A549 (cell line): ENCODE data around the gene PAIP2. TPM values are rescaled to one million over a fixed set of nuclear protein-coding genes. Genes with fewer than 3 reads are reported as not detected.
"Not testable (repeated sequence)": the region's sequence is repeated elsewhere in the genome, so short reads cannot be mapped to it uniquely, and the experiment has no call there.

ENCODE experiments used
- ATAC-seq, 2 experiments: fragments of 200-7000 bp in 1 of 2; fragments of >200 bp in 1 of 2; cut with Nextera tagmentation in 1 of 2; cut with Tn5 transposase in 1 of 2; 3 replicates each; pipeline versions ENCODE4 v1.8.0 to v1.9.1; 2018 to 2020; ENCODE audit warnings: mild to moderate bottlenecking in 1 of 2, moderate library complexity in 1 of 2
- CTCF ChIA-PET: fragments of 300-600 bp; sonication (Branson Sonifier 250); formaldehyde crosslinking; extraction: SDS; loops from one replicate; lab custom pipeline; 2021; ENCODE audit warnings: antibody characterized with exemption, inconsistent platforms; lab: Yijun Ruan, JAX
- POLR2A ChIA-PET: fragments of 350-600 bp; formaldehyde crosslinking; extraction: SDS; loops from one replicate; lab custom pipeline; 2021; ENCODE audit warnings: antibody characterized with exemption, inconsistent platforms; lab: Yijun Ruan, JAX
- DNase-seq, 2 experiments: peaks; one replicate each; pipeline versions ENCODE4 v3.0.0 to v3.0.0-alpha.2; 2011 to 2016; ENCODE audit warnings: low read depth in 1 of 2, low spot score in 1 of 2
- FAIRE-seq: peaks from 2 replicates; lab custom pipeline; 2011; peaks lifted over from hg19 to GRCh38; lab: Jason Lieb, UNC
- H3K27ac ChIP-seq, 2 experiments: fragments of >200 bp; sonication (Bioruptor Twin); formaldehyde crosslinking; 3 replicates each; pipeline ENCODE4 v1.5.1; 2016 to 2017
- H3K4me1 ChIP-seq: fragments of >200 bp; sonication (Bioruptor Twin); formaldehyde crosslinking; 3 replicates; pipeline ENCODE4 v1.6.1; 2016
- H3K4me2 ChIP-seq: fragments of >200 bp; sonication (Bioruptor Twin); formaldehyde crosslinking; 3 replicates; pipeline ENCODE4 v1.6.1; 2016
- H3K4me3 ChIP-seq: fragments of >200 bp; sonication (Bioruptor Twin); formaldehyde crosslinking; 3 replicates; pipeline ENCODE4 v1.5.1; 2016
- H3K9me3 ChIP-seq: fragments of >200 bp; sonication (Bioruptor Twin); formaldehyde crosslinking; 3 replicates; pipeline ENCODE4 v1.6.1; 2016
- BCL3 ChIP-seq: fragments of >200 bp; sonication (Bioruptor Twin); formaldehyde crosslinking; IDR thresholded peaks from 3 replicates; pipeline ENCODE4 v1.6.1; 2016
- BHLHE40 ChIP-seq: IDR thresholded peaks from 2 replicates; pipeline ENCODE4 v1.6.1; 2012; ENCODE audit warnings: low read depth, low read length, inconsistent platforms
- CBX8 ChIP-seq: fragments of 200-600 bp; sonication (generic); IDR thresholded peaks from 2 replicates; pipeline ENCODE4 v1.6.1; 2016
- CEBPB ChIP-seq, 2 experiments: fragments of >200 bp in 1 of 2; sonication (Bioruptor Twin) in 1 of 2; formaldehyde crosslinking in 1 of 2; IDR thresholded peaks; 2 replicates each; pipeline ENCODE4 v1.6.1; 2012 to 2016
- CTCF ChIP-seq: fragments of >200 bp; sonication (Bioruptor Twin); formaldehyde crosslinking; IDR thresholded peaks from 3 replicates; pipeline ENCODE4 v1.5.1; 2016
- EHF ChIP-seq: fragments of 250-450 bp; sonication (Bioruptor Pico); IDR thresholded peaks from 2 replicates; pipeline ENCODE4 v1.5.0; 2020; ENCODE audit warnings: mild to moderate bottlenecking
- ELK1 ChIP-seq: fragments of 150-350 bp; IDR thresholded peaks from 2 replicates; pipeline ENCODE4 v1.6.1; 2014; ENCODE audit warnings: low read depth, mild to moderate bottlenecking, low read length
- ESRRA ChIP-seq: fragments of 150-350 bp; IDR thresholded peaks from 2 replicates; pipeline ENCODE4 v1.6.1; 2014; ENCODE audit warnings: mild to moderate bottlenecking, low read length, borderline replicate concordance
- FOSL2 ChIP-seq, 2 experiments: fragments of 450-650 bp in 1 of 2; fragments of >200 bp in 1 of 2; sonication (Bioruptor Twin) in 1 of 2; formaldehyde crosslinking; IDR thresholded peaks; 2 replicates each; pipeline versions ENCODE4 v1.5.0 to v1.6.1; 2016 to 2020; ENCODE audit warnings: mild to moderate bottlenecking in 1 of 2, moderate library complexity in 1 of 2
- FOXS1 ChIP-seq: fragments of 250-450 bp; sonication (Bioruptor Pico); IDR thresholded peaks from 2 replicates; pipeline ENCODE4 v1.5.0; 2020; ENCODE audit warnings: mild to moderate bottlenecking, moderate library complexity
- GATA3 ChIP-seq: IDR thresholded peaks from 2 replicates; pipeline ENCODE4 v1.6.1; 2012; ENCODE audit warnings: borderline replicate concordance
- HOXA7 ChIP-seq: fragments of 250-450 bp; sonication (Bioruptor Pico); IDR thresholded peaks from 2 replicates; pipeline ENCODE4 v1.5.0; 2020; ENCODE audit warnings: mild to moderate bottlenecking, moderate library complexity
- KDM5A ChIP-seq: fragments of 200-600 bp; sonication (generic); IDR thresholded peaks from 2 replicates; pipeline ENCODE4 v1.6.1; 2016; ENCODE audit warnings: antibody characterized with exemption, mild to moderate bottlenecking
- MAX ChIP-seq: IDR thresholded peaks from 2 replicates; pipeline ENCODE4 v1.6.1; 2012
- NFE2L2 ChIP-seq: fragments of 150-350 bp; conservative IDR thresholded peaks from 2 replicates; pipeline ENCODE4 v1.6.1; 2014; ENCODE audit warnings: low read length
- PBX3 ChIP-seq: IDR thresholded peaks from 2 replicates; pipeline ENCODE4 v1.6.1; 2012
- PHF8 ChIP-seq: fragments of 200-600 bp; sonication (generic); IDR thresholded peaks from 2 replicates; pipeline ENCODE4 v1.6.1; 2016; ENCODE audit warnings: low read depth, mild to moderate bottlenecking, antibody characterized with exemption, moderate library complexity, borderline replicate concordance
- RAD21 ChIP-seq, 2 experiments: fragments of >200 bp in 1 of 2; sonication (Bioruptor Twin) in 1 of 2; formaldehyde crosslinking in 1 of 2; IDR thresholded peaks in 1 of 2; conservative IDR thresholded peaks in 1 of 2; 2 replicates in 1 of 2; 3 replicates in 1 of 2; pipeline ENCODE4 v1.6.1; 2012 to 2018; ENCODE audit warnings: inconsistent platforms in 1 of 2
- REST ChIP-seq: fragments of 200-600 bp; sonication (generic); IDR thresholded peaks from 2 replicates; pipeline ENCODE4 v1.6.1; 2016; ENCODE audit warnings: antibody characterized with exemption, mild to moderate bottlenecking, moderate library complexity
- TFCP2L1 ChIP-seq: fragments of 250-450 bp; sonication (Bioruptor Pico); IDR thresholded peaks from 2 replicates; pipeline ENCODE4 v1.5.0; 2021; ENCODE audit warnings: mild to moderate bottlenecking
- ZC3H11A ChIP-seq: fragments of 450-650 bp; IDR thresholded peaks from 2 replicates; pipeline ENCODE4 v1.6.1; 2014; ENCODE audit warnings: antibody characterized with exemption, mild to moderate bottlenecking
- ZNF302 ChIP-seq: fragments of 250-450 bp; sonication (Bioruptor Pico); IDR thresholded peaks from 2 replicates; pipeline ENCODE4 v1.9.0; 2021; ENCODE audit warnings: inconsistent platforms, mild to moderate bottlenecking, moderate library complexity
- ZSCAN20 ChIP-seq: fragments of 250-450 bp; sonication (Bioruptor Pico); IDR thresholded peaks from 2 replicates; pipeline ENCODE4 v1.8.0; 2022; ENCODE audit warnings: mild to moderate bottlenecking, moderate library complexity
- WGBS: methylation state at CpG from one replicate; pipeline ENCODE4 v1.1.6; 2017; ENCODE audit errors: missing lambda C conversion rate; 5-methylcytosine and 5-hydroxymethylcytosine counted together
- polyA plus RNA-seq, 4 experiments: library from polyadenylated mRNA; depleted of rRNA in 3 of 4; stranded (reverse); fragments of >200 nt; fragmentation: RNase III in 1 of 4; extraction: RNeasy Plus Mini Kit Qiagen cat#74134 plus additional on column Dnase treatment in 1 of 4; gene quantifications; 2 replicates in 3 of 4; 3 replicates in 1 of 4; pipeline ENCODE4 v1.2.3, GENCODE V29; 2011 to 2017

Gene PAIP2
- polyA plus RNA-seq, 2 of the 4 experiments (the other 2 are of a cell fraction): 109 to 128 TPM

- not testable (repeated sequence) for H3K27ac ChIP-seq; H3K4me3 ChIP-seq; H3K9me3 ChIP-seq; FAIRE-seq; TF ChIP-seq FOSL2 (IDR thresholded peaks at IDR 0.05)
- peak; percentile 43 for TF ChIP-seq FOSL2 (CRISPR knock-in tag; IDR thresholded peaks at IDR 0.05)
- ATAC-seq: peak in 1 of 2 experiments; percentile 39; a peak in 3 of 6 replicates
- H3K4me2 ChIP-seq: peak overlapping the region; percentile 41
- peak in 1 of 2 experiments; percentile 38 for DNase-seq
- ChIA-PET POLR2A (interaction anchor here (0.7 to 3.6 kb wide), 3 partner anchors 17 to 91 kb away, joined by 3 to 20 read pairs (median 4); partner anchors contain the start of gene MATR3), CTCF (interaction anchor here (0.8 to 1.4 kb wide), 4 partner anchors 11 to 21 kb away, joined by 3 to 5 read pairs (median 4); partner anchors contain the start of gene MATR3)
- 62% methylated on average over 9 of the region's 9 CpGs for whole genome bisulfite sequencing
- H3K4me1 ChIP-seq: peaks cover 67% of the 10 kb centered on the region
These were observed 30.9 kb upstream of the PAIP2 start for GRCh38 chr5:139310715-139311186.

- FAIRE-seq (no peak), ATAC-seq (no peak), DNase-seq (no peak)
- CTCF ChIA-PET: interaction anchor here (0.9 to 1.4 kb wide), 4 partner anchors 9 to 18 kb away, joined by 3 to 4 read pairs (median 4); partner anchors contain the start of gene MATR3
- POLR2A ChIA-PET: interaction anchor here (0.6 to 3.6 kb wide), 2 partner anchors 9 to 18 kb away, joined by 3 to 20 read pairs; partner anchors contain the start of gene MATR3
- no peak overlapping the region for H3K4me3 ChIP-seq
- WGBS: 96% methylated on average over 9 of the region's 9 CpGs
- no peak overlapping the region for H3K27ac ChIP-seq
- H3K4me2 ChIP-seq: no peak overlapping the region
- peaks cover 55% of the 10 kb centered on the region for H3K4me1 ChIP-seq
- TF ChIP-seq BHLHE40 (no peak), ZC3H11A (no peak), PHF8 (no peak), KDM5A (no peak), ESRRA (no peak), REST (no peak), PBX3 (no peak), ZSCAN20 (CRISPR knock-in tag) (no peak), MAX (no peak), CEBPB (IDR thresholded peaks at IDR 0.05) (no peak), CBX8 (no peak), TFCP2L1 (CRISPR knock-in tag) (no peak), HOXA7 (no peak), CTCF (no peak)
- no peaks in the 10 kb centered on the region for H3K9me3 ChIP-seq
These were observed 29.6 kb upstream of the PAIP2 start for GRCh38 chr5:139312075-139312474.

- FAIRE-seq: no peak
- Histone ChIP-seq H3K4me2 (no peak overlapping the region), H3K9me3 (no peaks in the 10 kb centered on the region)
- TF ChIP-seq NFE2L2 (no peak), GATA3 (no peak), MAX (no peak), FOXS1 (CRISPR knock-in tag) (no peak), BCL3 (no peak), KDM5A (no peak), ELK1 (no peak), ZC3H11A (no peak), ZNF302 (no peak), CEBPB (IDR thresholded peaks at IDR 0.05) (no peak), EHF (CRISPR knock-in tag) (no peak), RAD21 (conservative IDR thresholded peaks at IDR 0.05 in 1 of 2, IDR thresholded peaks at IDR 0.05 in 1 of 2) (no peak), ESRRA (no peak)
These were observed 27.4 kb upstream of the PAIP2 start for GRCh38 chr5:139314276-139314675.

More at GRCh38 chr5:139314276-139314675, 27.4 kb upstream of the PAIP2 start:
- Histone ChIP-seq H3K27ac (no peak overlapping the region), H3K4me1 (peaks cover 45% of the 10 kb centered on the region), H3K4me3 (no peak overlapping the region)
- ChIA-PET CTCF (interaction anchor here (0.8 to 1.1 kb wide), 2 partner anchors 26 to 28 kb away, joined by 3 read pairs; partner anchors contain the start of gene PAIP2), POLR2A (interaction anchor here (1.6 kb wide), 1 partner anchor 9 kb away, joined by 3 read pairs; no protein-coding TSS in a partner anchor)
- no peak for DNase-seq
- no peak for ATAC-seq
- WGBS: 96% methylated on average over 1 of the region's 1 CpG
